Naive B cell (primary cell): Measurements from ENCODE around the gene ARNT2. TPM values are rescaled to one million over a fixed set of nuclear protein-coding genes. Genes with fewer than 3 reads are reported as not detected.
"Not testable (repeated sequence)": the region's sequence is repeated elsewhere in the genome, so short reads cannot be mapped to it uniquely, and the experiment has no call there.

ENCODE experiments used
- ATAC-seq, 2 donors: fragments of 150-1000 bp; cut with Tn5 transposase; 2 replicates each; pipeline ENCODE4 v1.10.0; 2021; ENCODE audit warnings: low read depth in 2 of 2, mild to moderate bottlenecking in 2 of 2, moderate library complexity in 2 of 2
- DNase-seq: peaks from one replicate; pipeline ENCODE4 v3.0.0; 2022
- H3K27ac Mint-ChIP-seq, 6 donors: one replicate each; pipeline ENCODE4 v1.8.0; 2020 to 2022; ENCODE audit warnings: mild to moderate bottlenecking in 6 of 6, mixed read lengths in 6 of 6, moderate library complexity in 5 of 6, inconsistent platforms in 2 of 6
- H3K27me3 Mint-ChIP-seq, 3 donors: one replicate each; pipeline ENCODE4 v1.8.0; 2021 to 2022; ENCODE audit warnings: mixed read lengths in 3 of 3, mild to moderate bottlenecking in 1 of 3
- H3K36me3 Mint-ChIP-seq, 2 donors: one replicate each; pipeline ENCODE4 v1.8.0; 2020 to 2022; ENCODE audit warnings: mixed read lengths in 2 of 2, inconsistent platforms in 1 of 2, mild to moderate bottlenecking in 1 of 2
- H3K4me1 Mint-ChIP-seq, 3 donors: one replicate each; pipeline ENCODE4 v1.8.0; 2020 to 2022; ENCODE audit warnings: mixed read lengths in 3 of 3, inconsistent platforms in 1 of 3, mild to moderate bottlenecking in 1 of 3, moderate library complexity in 1 of 3
- H3K4me3 Mint-ChIP-seq, 8 donors: one replicate each; pipeline ENCODE4 v1.8.0; 2020 to 2022; ENCODE audit warnings: mild to moderate bottlenecking in 8 of 8, mixed read lengths in 8 of 8, moderate library complexity in 8 of 8, inconsistent platforms in 2 of 8
- H3K9me3 Mint-ChIP-seq, 7 donors: one replicate each; pipeline ENCODE4 v1.8.0; 2020 to 2022; ENCODE audit warnings: mixed read lengths in 7 of 7, mild to moderate bottlenecking in 5 of 7, inconsistent platforms in 2 of 7, moderate library complexity in 1 of 7
- polyA plus RNA-seq, 6 donors: library from polyadenylated mRNA; unstranded; fragments of 300-500 nt; fragmentation: Illumina TruSeq; gene quantifications; one replicate each; pipeline ENCODE4 v1.2.3, GENCODE V29; 2021; ENCODE audit warnings: low read depth in 6 of 6

Gene ARNT2
- polyA plus RNA-seq, 6 donors from 2014 or later, result not detected

GRCh38 chr15:80647424-80647823, 243.2 kb downstream of the ARNT2 start:
- not testable (repeated sequence) for H3K4me3 Mint-ChIP-seq, H3K27me3 Mint-ChIP-seq, ATAC-seq, H3K36me3 Mint-ChIP-seq, H3K4me1 Mint-ChIP-seq, DNase-seq
- peak overlapping the region in 1 of 6 donors; percentile 21 for H3K27ac Mint-ChIP-seq
- peaks cover 5 to 36% (median 16%) of the 10 kb centered on the region in 7 donors for H3K9me3 Mint-ChIP-seq

Other genes starting within 250 kb of the ARNT2 start
- not detected for gene CTXND1, start 152.2 kb upstream of the ARNT2 start, polyA plus RNA-seq